GM18520 (cell line): ENCODE measurements around the gene KRT84.
"Not testable (repeated sequence)": the region's sequence is repeated elsewhere in the genome, so short reads cannot be mapped to it uniquely, and the experiment has no call there.

Experiments
- ATAC-seq: cut with Tn5 transposase; IDR thresholded peaks from one replicate; pipeline ENCODE4 v1.9.1; 2021; ENCODE audit not compliant: unreplicated experiment

Gene KRT84

GRCh38 chr12:52413202-52413601 is 27.8 kb upstream of the KRT84 start:
- no peak for ATAC-seq

- no peak for ATAC-seq
Observed at GRCh38 chr12:52411815-52412214, 26.4 kb upstream of the KRT84 start.

- not testable (repeated sequence) for ATAC-seq
Observed at GRCh38 chr12:52410589-52411248, 25.3 kb upstream of the KRT84 start.

GRCh38 chr12:52407918-52408317 is 22.5 kb upstream of the KRT84 start:
- ATAC-seq: no peak

- no peak for ATAC-seq
Observed at GRCh38 chr12:52405922-52406385, 20.5 kb upstream of the KRT84 start, which contains the start of gene KRT82. KRT82 (minus strand) TSS chr12:52406335; CDS start chr12:52406277, 58 bp downstream.

- no peak for ATAC-seq
Observed at GRCh38 chr12:52404951-52405350, 19.5 kb upstream of the KRT84 start.

- no peak for ATAC-seq
Observed at GRCh38 chr12:52403561-52403960, 18.1 kb upstream of the KRT84 start.

- no peak for ATAC-seq
Observed at GRCh38 chr12:52402873-52403540, 17.6 kb upstream of the KRT84 start.

- no peak for ATAC-seq
Observed at GRCh38 chr12:52402377-52402776, 16.9 kb upstream of the KRT84 start.

GRCh38 chr12:52401926-52402325 is 16.5 kb upstream of the KRT84 start:
- no peak for ATAC-seq

- no peak for ATAC-seq
Observed at GRCh38 chr12:52401526-52401925, 16.1 kb upstream of the KRT84 start.

- ATAC-seq: no peak
Observed at GRCh38 chr12:52400906-52401305, 15.5 kb upstream of the KRT84 start.

GRCh38 chr12:52399756-52400155 is 14.3 kb upstream of the KRT84 start:
- ATAC-seq: no peak

- ATAC-seq: no peak
Observed at GRCh38 chr12:52398176-52398575, 12.7 kb upstream of the KRT84 start.

GRCh38 chr12:52396656-52397055 is 11.2 kb upstream of the KRT84 start:
- no peak for ATAC-seq

- ATAC-seq: no peak
Observed at GRCh38 chr12:52395761-52396434, 10.4 kb upstream of the KRT84 start.

GRCh38 chr12:52394836-52395405 is 9.5 kb upstream of the KRT84 start:
- ATAC-seq: no peak

- no peak for ATAC-seq
Observed at GRCh38 chr12:52392465-52393007, 7.1 kb upstream of the KRT84 start.

- no peak for ATAC-seq
Observed at GRCh38 chr12:52391618-52392002, 6.2 kb upstream of the KRT84 start.

GRCh38 chr12:52390739-52391617 is 5.5 kb upstream of the KRT84 start:
- no peak for ATAC-seq
